GM12878 (cell line): ENCODE measurements around the gene GPRC5B.

Experiments used
- BHLHE40 ChIP-seq, 2 experiments: fragments of 450-650 bp in 1 of 2; IDR thresholded peaks; 2 replicates each; pipeline ENCODE4 v1.6.1; 2011 to 2017; ENCODE audit warnings: low read depth in 2 of 2, borderline replicate concordance in 1 of 2, improper control_type of control experiment in 1 of 2, low read length in 1 of 2, mild to moderate bottlenecking in 1 of 2
- CREB1 ChIP-seq: IDR thresholded peaks from 2 replicates; pipeline ENCODE4 v1.6.1; 2012; ENCODE audit warnings: low read depth, mild to moderate bottlenecking, inconsistent platforms
- CTCF ChIP-seq, 3 experiments: IDR thresholded peaks in 2 of 3; conservative IDR thresholded peaks in 1 of 3; 2 replicates each; pipeline ENCODE4 v1.5.1; 2011; ENCODE audit warnings: low read depth in 3 of 3, low read length in 3 of 3, mild to moderate bottlenecking in 3 of 3, control low read depth in 2 of 3, moderate library complexity in 2 of 3, inconsistent platforms in 1 of 3, mixed read lengths in 1 of 3; ENCODE audit not compliant: control insufficient read depth in 2 of 3, insufficient read depth in 1 of 3; ENCODE audit errors: extremely low read depth in 1 of 3
- MLLT1 ChIP-seq: fragments of 450-650 bp; IDR thresholded peaks from 2 replicates; pipeline ENCODE4 v1.6.1; 2016; ENCODE audit warnings: mild to moderate bottlenecking
- MYC ChIP-seq: IDR thresholded peaks from 2 replicates; pipeline ENCODE4 v1.6.1; 2011; ENCODE audit warnings: mild to moderate bottlenecking, low read length, moderate library complexity, inconsistent platforms; ENCODE audit not compliant: insufficient read depth, insufficient replicate concordance, insufficient read length, severe bottlenecking
- NR2C2 ChIP-seq: IDR thresholded peaks from 2 replicates; pipeline ENCODE4 v1.6.1; 2011; ENCODE audit warnings: borderline replicate concordance, low read depth; ENCODE audit not compliant: control insufficient read depth, insufficient read length
- POLR2A ChIP-seq: IDR thresholded peaks from 2 replicates; pipeline ENCODE4 v1.6.1; 2011; ENCODE audit warnings: low read depth, mild to moderate bottlenecking, low read length
- SKIL ChIP-seq: fragments of 450-650 bp; IDR thresholded peaks from 2 replicates; pipeline ENCODE4 v1.6.1; 2017; ENCODE audit warnings: mild to moderate bottlenecking, low read depth, inconsistent platforms; ENCODE audit not compliant: poor library complexity, severe bottlenecking
- SREBF2 ChIP-seq: IDR thresholded peaks from 2 replicates; pipeline ENCODE4 v1.6.1; 2012; ENCODE audit warnings: mild to moderate bottlenecking, low read length
- ZNF384 ChIP-seq: IDR thresholded peaks from 2 replicates; pipeline ENCODE4 v1.6.1; 2012; ENCODE audit warnings: low read depth, mild to moderate bottlenecking, low read length, improper control_type of control experiment, borderline replicate concordance

GRCh38 chr16:19864566-19864965 lies 20.1 kb downstream of the GPRC5B start:
- TF ChIP-seq MYC (no peak), ZNF384 (no peak), BHLHE40 (IDR thresholded peaks at IDR 0.05; ENCODE audit: borderline replicate concordance in 1 of 2, low read depth in 2 of 2, low read length in 1 of 2) (no peak), SREBF2 (no peak), POLR2A (no peak), CTCF (IDR thresholded peaks at IDR 0.05 in 2 of 3, conservative IDR thresholded peaks at IDR 0.05 in 1 of 3; ENCODE audit: control insufficient read depth in 2 of 3, extremely low read depth in 1 of 3, insufficient read depth in 1 of 3, low read depth in 3 of 3, low read length in 3 of 3) (no peak), CREB1 (no peak), MLLT1 (no peak), NR2C2 (no peak), SKIL (no peak)
